GM06990 (cell line): ENCODE measurements around the gene AKR1B1.
"Not testable (repeated sequence)": the region's sequence is repeated elsewhere in the genome, so short reads cannot be mapped to it uniquely, and the experiment has no call there.

Source experiments
- DNase-seq: peaks from one replicate; pipeline ENCODE4 v3.0.0-alpha.2; 2011; ENCODE audit not compliant: insufficient read length; ENCODE audit errors: extremely low read depth
- H3K27me3 ChIP-seq: replicated peaks from 2 replicates; pipeline ENCODE4 v1.6.0; 2011; ENCODE audit warnings: low read length; ENCODE audit not compliant: control insufficient read depth, insufficient read depth
- H3K36me3 ChIP-seq: 2 replicates; pipeline ENCODE4 v1.5.1; 2011; ENCODE audit warnings: low read length; ENCODE audit not compliant: control insufficient read depth, insufficient read depth
- H3K4me3 ChIP-seq: replicated peaks from 2 replicates; pipeline ENCODE4 v1.5.1; 2011; ENCODE audit warnings: low read depth, mild to moderate bottlenecking, control low read depth, low read length
- TF ChIP-seq, protein P1 (sequence below): IDR thresholded peaks from 2 replicates; pipeline ENCODE4 v1.5.1; 2011; ENCODE audit warnings: low read length, control low read depth, mild to moderate bottlenecking, inconsistent platforms; ENCODE audit not compliant: insufficient read depth, poor library complexity, severe bottlenecking

The AKR1B1 gene

DNA sequence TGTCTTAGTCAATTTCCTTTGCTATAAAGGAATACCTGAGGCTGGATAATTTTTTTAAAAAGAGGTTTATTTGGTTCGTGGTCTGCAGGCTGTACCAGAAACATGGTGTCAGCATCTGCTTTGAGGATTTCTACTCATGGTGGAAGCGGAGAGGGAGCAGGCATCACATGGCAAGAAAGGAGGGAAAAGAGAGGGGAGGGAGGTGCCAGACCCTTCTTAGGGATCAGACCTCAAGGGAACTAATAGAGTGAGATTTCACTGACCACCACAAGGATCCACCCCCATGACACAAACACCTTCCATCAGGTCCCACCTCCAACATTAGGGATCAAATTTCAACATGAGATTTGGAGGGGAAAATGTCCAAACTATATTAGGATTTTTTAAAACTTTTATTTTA, 41.5 kb upstream of the AKR1B1 start:
- Histone ChIP-seq H3K36me3 (no peaks in the 10 kb centered on the region), H3K27me3 (no peaks in the 10 kb centered on the region), H3K4me3 (no peak overlapping the region)
- TF ChIP-seq, protein P1, sequence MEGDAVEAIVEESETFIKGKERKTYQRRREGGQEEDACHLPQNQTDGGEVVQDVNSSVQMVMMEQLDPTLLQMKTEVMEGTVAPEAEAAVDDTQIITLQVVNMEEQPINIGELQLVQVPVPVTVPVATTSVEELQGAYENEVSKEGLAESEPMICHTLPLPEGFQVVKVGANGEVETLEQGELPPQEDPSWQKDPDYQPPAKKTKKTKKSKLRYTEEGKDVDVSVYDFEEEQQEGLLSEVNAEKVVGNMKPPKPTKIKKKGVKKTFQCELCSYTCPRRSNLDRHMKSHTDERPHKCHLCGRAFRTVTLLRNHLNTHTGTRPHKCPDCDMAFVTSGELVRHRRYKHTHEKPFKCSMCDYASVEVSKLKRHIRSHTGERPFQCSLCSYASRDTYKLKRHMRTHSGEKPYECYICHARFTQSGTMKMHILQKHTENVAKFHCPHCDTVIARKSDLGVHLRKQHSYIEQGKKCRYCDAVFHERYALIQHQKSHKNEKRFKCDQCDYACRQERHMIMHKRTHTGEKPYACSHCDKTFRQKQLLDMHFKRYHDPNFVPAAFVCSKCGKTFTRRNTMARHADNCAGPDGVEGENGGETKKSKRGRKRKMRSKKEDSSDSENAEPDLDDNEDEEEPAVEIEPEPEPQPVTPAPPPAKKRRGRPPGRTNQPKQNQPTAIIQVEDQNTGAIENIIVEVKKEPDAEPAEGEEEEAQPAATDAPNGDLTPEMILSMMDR = no peak
- no peak for DNase-seq

DNA sequence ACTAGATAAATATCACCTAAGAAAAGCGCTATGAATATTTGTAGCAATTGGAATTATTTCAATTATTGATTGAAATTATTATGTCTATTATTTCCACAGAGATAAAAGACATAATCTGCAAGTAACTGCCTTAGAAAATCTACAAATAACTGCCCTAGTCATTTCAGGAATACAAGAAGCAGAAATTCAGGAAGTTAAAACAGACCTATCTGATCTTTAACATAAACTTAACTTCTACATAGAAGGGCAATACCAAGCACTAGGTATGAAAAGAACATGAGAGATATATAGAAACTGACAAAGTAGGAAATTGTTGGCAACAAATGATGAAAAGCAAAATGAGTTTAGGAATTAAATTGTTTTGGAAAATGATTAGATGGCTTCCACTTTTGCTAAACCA, 36.6 kb upstream of the AKR1B1 start:
- Histone ChIP-seq H3K36me3 (no peaks in the 10 kb centered on the region), H3K27me3 (no peaks in the 10 kb centered on the region), H3K4me3 (no peak overlapping the region)
- DNase-seq = no peak
- TF ChIP-seq, protein P1 = no peak

DNA sequence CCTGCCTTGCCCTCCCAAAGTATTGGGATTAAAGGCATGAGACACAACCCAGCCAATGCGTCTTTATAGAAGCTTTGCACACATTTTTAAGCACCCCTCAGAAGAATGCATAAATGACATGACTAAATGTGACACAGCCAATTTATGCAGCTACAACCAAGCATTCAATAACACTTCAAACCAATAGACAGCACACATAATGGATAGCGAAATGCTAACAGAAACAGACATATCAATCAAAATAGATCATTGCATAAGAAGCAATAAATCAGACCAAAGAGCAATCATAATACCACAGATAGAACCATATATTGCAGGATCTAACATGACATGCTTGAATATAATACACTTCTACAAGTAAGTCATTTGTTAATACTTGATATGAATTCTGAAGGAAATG, 34.2 kb upstream of the AKR1B1 start:
- no peak for DNase-seq
- Histone ChIP-seq H3K36me3 (no peaks in the 10 kb centered on the region), H3K4me3 (no peak overlapping the region), H3K27me3 (no peaks in the 10 kb centered on the region)
- TF ChIP-seq, protein P1 = no peak

DNA sequence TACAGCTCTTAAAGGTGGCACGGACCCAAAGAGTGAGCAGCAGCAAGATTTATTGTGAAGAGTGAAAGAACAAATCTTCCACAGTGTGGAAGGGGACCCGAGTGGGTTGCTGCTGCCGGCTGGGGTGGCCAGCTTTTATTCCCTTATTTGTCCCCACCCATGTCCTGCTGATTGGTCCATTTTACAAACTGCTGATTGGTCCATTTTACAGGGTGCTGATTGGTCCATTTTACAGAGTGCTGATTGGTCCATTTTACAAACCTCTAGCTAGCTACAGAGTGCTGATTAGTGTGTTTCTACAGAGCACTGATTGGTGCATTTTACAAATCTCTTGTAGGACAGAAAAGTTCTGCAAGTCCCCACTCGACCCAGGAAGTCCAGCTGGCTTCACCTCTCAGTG, 28.8 kb upstream of the AKR1B1 start:
- H3K27me3 ChIP-seq, H3K36me3 ChIP-seq, DNase-seq, H3K4me3 ChIP-seq: not testable (repeated sequence)

DNA sequence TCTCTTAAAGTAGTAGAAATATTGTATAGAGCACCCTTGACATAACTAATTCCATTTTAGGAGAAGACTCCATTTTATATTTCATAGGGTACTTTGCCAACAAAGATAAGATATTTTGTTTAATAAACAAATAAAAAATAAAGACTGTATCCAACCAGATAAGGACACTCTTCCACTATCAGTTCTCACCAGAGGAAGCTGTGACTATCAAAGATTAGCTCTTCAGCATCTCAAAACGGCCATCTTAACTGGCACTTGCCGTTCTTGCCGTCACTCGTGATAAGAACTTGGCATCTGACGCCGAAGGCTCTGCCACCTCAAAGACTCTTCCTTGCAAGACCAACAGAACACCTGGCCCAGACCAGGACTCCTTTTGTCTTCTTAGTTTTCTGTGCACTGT, 26.3 kb upstream of the AKR1B1 start:
- H3K36me3 ChIP-seq = no peaks in the 10 kb centered on the region
- H3K4me3 ChIP-seq = no peak overlapping the region
- TF ChIP-seq, protein P1 = no peak
- H3K27me3 ChIP-seq = no peaks in the 10 kb centered on the region
- no peak for DNase-seq

DNA sequence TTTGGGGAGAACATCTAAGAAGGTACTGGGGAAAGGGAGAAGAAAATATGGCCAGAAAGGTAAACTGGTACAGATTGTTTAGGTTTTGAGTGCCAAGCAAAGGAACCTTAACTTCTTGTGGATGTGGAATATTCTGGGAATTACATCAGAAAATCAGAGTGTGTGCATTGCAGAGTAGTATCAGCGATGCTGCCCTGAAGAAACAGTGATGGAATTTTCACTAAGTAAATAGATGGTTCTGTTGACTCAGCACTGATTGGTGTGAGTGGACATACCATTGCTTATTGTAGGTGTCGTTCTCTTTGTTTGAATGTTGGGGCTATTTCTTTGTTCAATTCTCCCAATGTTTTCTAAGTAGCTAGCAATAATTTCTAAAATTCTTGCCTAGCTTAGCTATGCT, 24.4 kb upstream of the AKR1B1 start:
- TF ChIP-seq, protein P1 = no peak
- no peaks in the 10 kb centered on the region for H3K27me3 ChIP-seq
- H3K36me3 ChIP-seq = no peaks in the 10 kb centered on the region

More for the DNA sequence above, 24.4 kb upstream of the AKR1B1 start:
- no peak for DNase-seq
- H3K4me3 ChIP-seq = no peak overlapping the region
